ENCODE results near the gene MICU2.

GRCh38 chr13:21590231-21590630 is 13.7 kb downstream of the MICU2 start:
- no peak for TF ChIP-seq POLR2A (IDR thresholded peaks at IDR 0.05)
- TF ChIP-seq CTCF (IDR thresholded peaks at IDR 0.05) = no peak
- TF ChIP-seq POLR2AphosphoS5 (IDR thresholded peaks at IDR 0.05; ENCODE audit: insufficient read depth in 1 of 2, low read depth in 1 of 2) = no peak
